HepG2 (cell line): ENCODE data around the gene AP4S1. TPM values are rescaled to one million over a fixed set of nuclear protein-coding genes. Genes with fewer than 3 reads are reported as not detected.

ENCODE experiments used
- ATF7 ChIP-seq, 2 experiments: fragments of 450-650 bp in 1 of 2; sonication (generic) in 1 of 2; formaldehyde crosslinking in 1 of 2; IDR thresholded peaks; 2 replicates each; pipeline versions ENCODE4 v1.4.0 to v1.6.1; 2016 to 2020; ENCODE audit warnings: antibody characterized with exemption in 1 of 2, mild to moderate bottlenecking in 1 of 2, missing genetic modification reagents in 1 of 2
- FIP1L1 ChIP-seq: fragments of 200-400 bp; formaldehyde crosslinking; IDR thresholded peaks from 2 replicates; pipeline ENCODE4 v1.6.1; 2018; ENCODE audit warnings: low read depth, mild to moderate bottlenecking, low read length, moderate library complexity, borderline replicate concordance; ENCODE audit not compliant: insufficient read depth
- HOXA5 ChIP-seq: sonication (generic); formaldehyde crosslinking; IDR thresholded peaks from 2 replicates; pipeline ENCODE4 v1.4.0; 2020; ENCODE audit warnings: missing genetic modification reagents
- PHF20 ChIP-seq: sonication (generic); formaldehyde crosslinking; IDR thresholded peaks from 2 replicates; pipeline ENCODE4 v1.5.0; 2020; ENCODE audit warnings: mild to moderate bottlenecking, missing genetic modification reagents
- RXRA ChIP-seq: sonication (generic); formaldehyde crosslinking; IDR thresholded peaks from 2 replicates; pipeline ENCODE4 v1.5.1; 2020; ENCODE audit warnings: missing genetic modification reagents
- TCF12 ChIP-seq, 2 experiments: fragments of 450-650 bp in 1 of 2; sonication (generic) in 1 of 2; formaldehyde crosslinking in 1 of 2; IDR thresholded peaks; 2 replicates each; pipeline versions ENCODE4 v1.6.1 to v1.8.0; 2017 to 2022; ENCODE audit warnings: antibody characterized with exemption in 1 of 2, mild to moderate bottlenecking in 1 of 2, missing genetic modification reagents in 1 of 2, moderate library complexity in 1 of 2
- TMF1 ChIP-seq: sonication (generic); formaldehyde crosslinking; IDR thresholded peaks from 2 replicates; pipeline ENCODE4 v1.8.1; 2022; ENCODE audit warnings: low read depth, missing genetic modification reagents
- ZNF33A ChIP-seq: sonication (generic); formaldehyde crosslinking; IDR thresholded peaks from 2 replicates; pipeline ENCODE4 v1.5.1; 2020; ENCODE audit warnings: missing genetic modification reagents, mild to moderate bottlenecking, moderate library complexity, borderline replicate concordance
- ZNF34 ChIP-seq: sonication (generic); formaldehyde crosslinking; IDR thresholded peaks from 2 replicates; pipeline ENCODE4 v1.4.0; 2020; ENCODE audit warnings: mild to moderate bottlenecking, missing genetic modification reagents, borderline replicate concordance
- ZNF547 ChIP-seq: sonication (generic); formaldehyde crosslinking; IDR thresholded peaks from 2 replicates; pipeline ENCODE4 v1.5.1; 2020; ENCODE audit warnings: mild to moderate bottlenecking, missing genetic modification reagents
- ZNF558 ChIP-seq: sonication (generic); formaldehyde crosslinking; IDR thresholded peaks from 2 replicates; pipeline ENCODE4 v1.9.0; 2022; ENCODE audit warnings: mild to moderate bottlenecking, missing genetic modification reagents, borderline replicate concordance
- ZNF777 ChIP-seq: sonication (generic); formaldehyde crosslinking; IDR thresholded peaks from 2 replicates; pipeline ENCODE4 v1.4.0; 2020; ENCODE audit warnings: missing genetic modification reagents
- polyA plus RNA-seq, 8 experiments: library from polyadenylated mRNA; depleted of rRNA in 3 of 8; stranded (reverse) in 7 of 8; unstranded in 1 of 8; fragments of >200 nt; fragmentation: Illumina TruSeq in 4 of 8; extraction: Trizol in 4 of 8; gene quantifications; 2 replicates each; pipeline versions ENCODE4 v1.2.1 to v1.2.3, GENCODE V29; 2011 to 2016; ENCODE audit warnings: low read depth in 4 of 8, missing spikeins in 1 of 8, mixed read lengths in 1 of 8; ENCODE audit not compliant: insufficient read depth in 1 of 8
- total RNA-seq, 5 experiments: library from RNA; depleted of rRNA; stranded (reverse); fragments of >200 nt; fragmentation: Illumina TruSeq; extraction: Trizol; gene quantifications; 2 replicates each; pipeline ENCODE4 v1.2.3, GENCODE V29; 2016; ENCODE audit warnings: low read depth in 1 of 5
- TF ChIP-seq, protein P1 (sequence below): sonication (generic); formaldehyde crosslinking; IDR thresholded peaks from 2 replicates; pipeline ENCODE4 v1.4.0; 2020; ENCODE audit warnings: missing genetic modification reagents; ENCODE audit errors: not compliant biosample characterization

Gene AP4S1
- total and polyA plus RNA-seq, 2 of the 13 experiments (the other 11 are each of a cell fraction or from before 2014, with no cell fraction given), result 3.9 to 21.1 TPM

DNA sequence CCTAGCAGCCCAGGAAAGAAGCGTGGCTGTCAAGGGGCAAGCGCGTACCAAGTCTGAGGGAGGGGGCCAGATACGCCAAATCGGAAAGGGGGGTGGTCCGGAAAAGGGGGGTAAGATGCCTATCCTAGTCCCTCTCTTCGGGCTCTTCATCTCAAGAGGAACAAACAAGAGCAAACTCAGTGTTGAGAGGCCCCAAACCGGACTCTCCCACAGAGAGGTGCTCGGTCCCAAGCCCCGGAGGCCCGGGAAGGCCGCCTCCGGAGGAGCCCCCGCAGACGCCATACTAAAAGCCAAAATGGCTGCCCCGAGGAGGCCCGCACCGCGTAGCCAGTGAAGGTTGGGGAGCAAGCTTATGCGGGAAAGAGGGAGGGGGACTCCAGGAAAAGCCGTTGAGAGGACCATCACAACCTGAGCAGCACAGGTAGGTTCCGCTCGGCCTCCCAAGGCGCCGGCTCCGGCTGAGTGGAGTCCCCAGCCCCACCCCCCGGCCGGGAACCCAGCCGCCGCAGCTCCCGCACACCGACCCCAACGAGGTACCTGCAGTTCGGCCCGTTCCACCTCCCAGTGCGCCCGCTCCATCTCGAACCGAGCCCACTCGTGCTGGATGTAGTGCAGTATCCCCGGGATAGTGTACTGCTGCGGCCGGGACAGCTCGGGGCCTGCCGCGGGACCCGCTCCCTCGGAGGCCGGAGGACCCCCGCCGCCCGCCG lies at the start of gene AP4S1 (continued):
- no peak for TF ChIP-seq ATF7 (IDR thresholded peaks at IDR 0.05)
- peak; percentile 33; the same call in 1 of the 2 replicates for TF ChIP-seq ATF7 (CRISPR knock-in tag; IDR thresholded peaks at IDR 0.05)
- peak; percentile 96 for TF ChIP-seq ZNF547 (CRISPR knock-in tag)
- TF ChIP-seq PHF20 (CRISPR knock-in tag), result no peak
- peak; percentile 58 for TF ChIP-seq HOXA5 (CRISPR knock-in tag)
- no peak for TF ChIP-seq TCF12 (IDR thresholded peaks at IDR 0.05)
- TF ChIP-seq TCF12 (CRISPR knock-in tag; IDR thresholded peaks at IDR 0.05), result peak; percentile 89; the same call in 1 of the 2 replicates
- TF ChIP-seq ZNF777, result peak; percentile 56; the same call in 1 of the 2 replicates
- TF ChIP-seq, protein P1, sequence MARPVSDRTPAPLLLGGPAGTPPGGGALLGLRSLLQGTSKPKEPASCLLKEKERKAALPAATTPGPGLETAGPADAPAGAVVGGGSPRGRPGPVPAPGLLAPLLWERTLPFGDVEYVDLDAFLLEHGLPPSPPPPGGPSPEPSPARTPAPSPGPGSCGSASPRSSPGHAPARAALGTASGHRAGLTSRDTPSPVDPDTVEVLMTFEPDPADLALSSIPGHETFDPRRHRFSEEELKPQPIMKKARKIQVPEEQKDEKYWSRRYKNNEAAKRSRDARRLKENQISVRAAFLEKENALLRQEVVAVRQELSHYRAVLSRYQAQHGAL, result peak; percentile 62
- no peak for TF ChIP-seq ZNF34 (CRISPR knock-in tag)
- TF ChIP-seq ZNF33A, result peak; percentile 92
- TF ChIP-seq RXRA (CRISPR knock-in tag), result peak; percentile 63
- TF ChIP-seq FIP1L1, result no peak; the same call in 1 of the 2 replicates
- TF ChIP-seq TMF1 (CRISPR knock-in tag), result peak; percentile 62
- TF ChIP-seq ZNF558, result no peak
- TF ChIP-seq, all 625 proteins: peak for 330
